K562 (cell line): ENCODE data around the gene PNPLA1. TPM values are rescaled to one million over a fixed set of nuclear protein-coding genes. Genes with fewer than 3 reads are reported as not detected.

Experiments
- ATAC-seq: fragments of 200-7000 bp; cut with Tn5 transposase; 3 replicates; pipeline ENCODE4 v1.9.1; 2020; ENCODE audit warnings: moderate library complexity
- BruUV-seq: library from RNA; stranded (reverse); fragments of 400-500 nt; replicated peaks from 2 replicates; lab custom pipeline; 2021; lab: Mats Ljungman, UMichigan
- CTCF ChIA-PET: fragments of 300-600 bp; formaldehyde crosslinking; extraction: SDS; loops from one replicate; lab custom pipeline; 2021; ENCODE audit warnings: low intra/inter-chr PET ratio; lab: Yijun Ruan, JAX
- POLR2A ChIA-PET: fragments of 300-600, 350-650 bp; sonication (Branson Sonifier 250); formaldehyde crosslinking; extraction: SDS; loops from one replicate; lab custom pipeline; 2021; ENCODE audit warnings: antibody characterized with exemption, inconsistent platforms; lab: Yijun Ruan, JAX
- DNase-seq, 4 experiments: peaks; one replicate each; pipeline versions ENCODE4 v3.0.0 to v3.0.0-alpha.2; 2011 to 2018; ENCODE audit warnings: low spot score in 3 of 4, mixed read lengths in 3 of 4; ENCODE audit errors: extremely low read depth in 1 of 4
- FAIRE-seq: peaks from 2 replicates; lab custom pipeline; 2011; peaks lifted over from hg19 to GRCh38; lab: Jason Lieb, UNC
- H2AFZ ChIP-seq: 2 replicates; pipeline ENCODE4 v1.6.0; 2011; ENCODE audit warnings: low read depth, low read length, control low read depth, inconsistent platforms
- H3K27ac ChIP-seq: fragments of 200-600 bp; 3 replicates; pipeline ENCODE4 v1.8.0; 2011; ENCODE audit warnings: low read depth, mild to moderate bottlenecking, control low read depth, inconsistent platforms, low read length, moderate library complexity, mixed read lengths; ENCODE audit errors: extremely low read depth
- H3K27me3 ChIP-seq, 2 experiments: fragments of 300-600 bp in 1 of 2; 2 replicates in 1 of 2; 3 replicates in 1 of 2; pipeline versions ENCODE4 v1.6.0 to v1.8.0; 2011; ENCODE audit warnings: inconsistent platforms in 2 of 2, low read length in 2 of 2, mild to moderate bottlenecking in 1 of 2, mixed read lengths in 1 of 2, moderate library complexity in 1 of 2; ENCODE audit not compliant: control insufficient read depth in 2 of 2, insufficient read depth in 2 of 2
- H3K36me3 ChIP-seq: fragments of 300-600 bp; 3 replicates; pipeline ENCODE4 v1.8.0; 2011; ENCODE audit warnings: mild to moderate bottlenecking, low read length, inconsistent platforms; ENCODE audit not compliant: control insufficient read depth, insufficient read depth
- H3K4me1 ChIP-seq, 2 experiments: fragments of 200-600 bp in 1 of 2; replicated peaks in 1 of 2; 2 replicates in 1 of 2; 3 replicates in 1 of 2; pipeline versions ENCODE4 v1.5.1 to v1.8.0; 2011; ENCODE audit warnings: inconsistent platforms in 2 of 2, low read length in 2 of 2, mild to moderate bottlenecking in 1 of 2, mixed read lengths in 1 of 2, moderate library complexity in 1 of 2; ENCODE audit not compliant: control insufficient read depth in 2 of 2, insufficient read depth in 2 of 2
- H3K4me2 ChIP-seq: 2 replicates; pipeline ENCODE4 v1.6.1; 2011; ENCODE audit warnings: low read length, control low read depth, inconsistent platforms, mixed read lengths; ENCODE audit not compliant: insufficient read depth
- H3K4me3 ChIP-seq: fragments of 200-600 bp; sonication (generic), shearing (Covaris generic); 2 replicates; pipeline ENCODE4 v1.5.1; 2016; ENCODE audit warnings: control low read depth, inconsistent platforms
- H3K79me2 ChIP-seq: fragments of 200-600 bp; 3 replicates; pipeline ENCODE4 v1.8.0; 2011; ENCODE audit warnings: low read length, inconsistent platforms; ENCODE audit not compliant: control insufficient read depth, insufficient read depth
- H3K9ac ChIP-seq, 2 experiments: 2 replicates each; pipeline versions ENCODE4 v1.6.0 to v1.6.1; 2011; ENCODE audit warnings: low read depth in 2 of 2, low read length in 2 of 2, control low read depth in 1 of 2, inconsistent platforms in 1 of 2, mild to moderate bottlenecking in 1 of 2, mixed read lengths in 1 of 2; ENCODE audit not compliant: insufficient read depth in 1 of 2
- H3K9me1 ChIP-seq: one replicate; pipeline ENCODE4 v1.6.0; 2011; ENCODE audit warnings: inconsistent platforms, mild to moderate bottlenecking, low read length, moderate library complexity; ENCODE audit not compliant: control insufficient read depth, insufficient read depth
- H3K9me3 ChIP-seq: replicated peaks from 2 replicates; pipeline ENCODE4 v1.5.1; 2011; ENCODE audit warnings: low read depth, low read length, inconsistent platforms; ENCODE audit not compliant: control insufficient read depth, insufficient read depth
- H4K20me1 ChIP-seq: replicated peaks from 2 replicates; pipeline ENCODE4 v1.6.1; 2011; ENCODE audit warnings: low read length, inconsistent platforms, mixed read lengths; ENCODE audit not compliant: control insufficient read depth, insufficient read depth
- CXXC5 ChIP-seq: fragments of 250-450 bp; sonication (Bioruptor Pico); IDR thresholded peaks from 2 replicates; pipeline ENCODE4 v1.8.0; 2022; ENCODE audit warnings: inconsistent platforms, mild to moderate bottlenecking, moderate library complexity
- HDAC2 ChIP-seq: fragments of 450-650 bp; IDR thresholded peaks from 2 replicates; pipeline ENCODE4 v1.6.1; 2016; ENCODE audit warnings: mild to moderate bottlenecking
- RAD51 ChIP-seq: fragments of 450-650 bp; IDR thresholded peaks from 2 replicates; pipeline ENCODE4 v1.7.1; 2016; ENCODE audit warnings: low read depth, mild to moderate bottlenecking, borderline replicate concordance
- TBL1XR1 ChIP-seq, 2 experiments: IDR thresholded peaks; 2 replicates each; pipeline ENCODE4 v1.6.1; 2012; ENCODE audit warnings: improper control_type of control experiment in 2 of 2, low read length in 2 of 2, mild to moderate bottlenecking in 1 of 2
- ZNF263 ChIP-seq: sonication (generic); formaldehyde crosslinking; IDR thresholded peaks from 2 replicates; pipeline ENCODE4 v1.8.0; 2022; ENCODE audit warnings: mild to moderate bottlenecking, missing genetic modification reagents, borderline replicate concordance
- WGBS: fragments of 100-300 bp; shearing (Covaris generic); methylation state at CpG from one replicate; pipeline ENCODE4 v1.1.6; 2016; ENCODE audit warnings: low coverage, mixed read lengths; ENCODE audit not compliant: insufficient coverage; ENCODE audit errors: missing lambda C conversion rate; 5-methylcytosine and 5-hydroxymethylcytosine counted together
- in situ Hi-C: fragments of 300-500 bp; cut with MboI; formaldehyde crosslinking; loops from 4 replicates; pipeline ENCODE4 v1.15.0; 2018; ENCODE audit warnings: inconsistent platforms, mixed read lengths
- intact Hi-C: fragments of 100-400 bp; cut with micrococcal nuclease; formaldehyde crosslinking; loops from 2 replicates; pipeline ENCODE4 v1.14.2; 2022
- polyA plus RNA-seq, 8 experiments: library from polyadenylated mRNA; depleted of rRNA in 4 of 8; stranded (reverse) in 5 of 8; unstranded in 3 of 8; fragments of >200 nt; fragmentation: Nextera tagmentation in 2 of 8; fragmentation: Illumina TruSeq in 1 of 8; extraction: Ambion mirVana in 2 of 8; extraction: Trizol in 1 of 8; gene quantifications; 2 replicates each; pipeline versions ENCODE4 v1.2.1 to v1.2.3, GENCODE V29; 2011 to 2014; ENCODE audit warnings: inconsistent platforms in 1 of 8, missing spikeins in 1 of 8
- total RNA-seq, 7 experiments: library from RNA; depleted of rRNA in 6 of 7; stranded (reverse); fragments of >200 nt in 6 of 7; fragmentation: Illumina TruSeq in 2 of 7; extraction: Trizol in 2 of 7; gene quantifications; 2 replicates each; pipeline versions ENCODE4 v1.2.1 to v1.2.3, GENCODE V29; 2011 to 2021; ENCODE audit warnings: low replicate concordance in 1 of 7
- TF ChIP-seq, protein P1 (sequence below), 2 experiments: fragments of 450-650 bp; IDR thresholded peaks; 2 replicates each; pipeline ENCODE4 v1.6.1; 2018; ENCODE audit warnings: mild to moderate bottlenecking in 2 of 2, low read depth in 1 of 2; ENCODE audit not compliant: partially characterized antibody in 2 of 2
- TF ChIP-seq, protein P2 (sequence below): fragments of 200-800 bp; sonication (Bioruptor generic); IDR thresholded peaks from 2 replicates; pipeline ENCODE4 v1.6.1; 2017; ENCODE audit warnings: missing genetic modification characterization, missing compliant biosample characterization

PNPLA1 gene
- total and polyA plus RNA-seq, 9 of the 15 experiments (the other 6 are each of a cell fraction or from before 2014, with no cell fraction given), result 0.04 to 0.27 (median 0.13) TPM; not detected in 2

DNA sequence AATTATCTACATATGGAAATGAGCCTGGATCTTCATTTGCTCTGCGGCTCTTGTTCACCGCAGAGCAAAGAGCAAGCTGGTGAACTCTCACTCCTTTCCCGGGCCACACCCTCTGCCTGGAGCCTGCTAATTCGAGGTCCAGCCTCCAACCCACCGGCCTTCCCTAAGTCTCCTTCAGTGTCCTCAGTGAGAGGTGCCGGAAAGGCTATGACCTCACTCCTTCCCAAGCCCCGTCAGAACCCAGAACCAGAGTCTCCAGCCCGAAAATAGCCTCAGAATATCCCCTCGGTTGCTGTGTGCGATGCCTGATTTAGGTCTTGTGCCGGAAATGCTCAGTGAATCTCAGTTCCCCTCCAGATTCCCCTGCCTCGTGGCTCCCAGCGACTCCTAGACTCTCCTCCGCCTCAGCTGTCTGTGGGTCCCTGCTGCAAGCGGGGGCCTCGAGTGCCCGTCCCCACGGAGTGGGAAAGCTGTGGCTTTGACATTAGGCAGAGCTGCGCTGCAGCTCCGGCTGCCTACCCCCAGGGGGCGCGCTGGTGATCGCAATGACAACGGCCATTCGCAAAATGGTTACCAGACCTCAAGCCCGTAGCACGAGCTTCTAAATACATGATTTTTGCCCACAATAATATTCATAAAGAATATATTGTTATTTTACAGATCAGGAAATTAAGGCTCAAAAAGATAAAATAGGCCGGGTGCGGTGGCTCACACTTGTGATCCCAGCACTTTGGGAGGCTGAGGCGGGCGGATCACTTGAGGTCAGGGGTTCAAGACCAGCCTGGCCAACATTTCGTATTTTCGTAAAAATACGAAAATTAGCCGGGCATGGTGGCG lies 71.0 kb downstream of the PNPLA1 start:
- ATAC-seq (peak; percentile 93), DNase-seq (peak; percentile 84 to 89 (median 86)), FAIRE-seq (peak; percentile 94)
- no peaks in the 10 kb centered on the region for H3K9me3 ChIP-seq
- intact Hi-C loops (loop anchor here (1.0 kb wide), 1 partner anchor 19 kb away; no protein-coding TSS in a partner anchor), in situ Hi-C loops (no loop called here)
- peak overlapping the region; percentile 24 to 89; a peak in 3 of 4 replicates for H3K9ac ChIP-seq
- no peaks in the 10 kb centered on the region for H3K9me1 ChIP-seq
- H3K36me3 ChIP-seq, result no peaks in the 10 kb centered on the region
- no TSS peak for BruUV-seq
- peaks cover 13 to 40% of the 10 kb centered on the region in 2 experiments; a peak in 4 of 5 replicates for H3K27me3 ChIP-seq
- POLR2A ChIA-PET, result interaction anchor here (0.6 to 2.2 kb wide), 8 partner anchors 8 to 255 kb away, joined by 3 to 20 read pairs (median 4); no protein-coding TSS in a partner anchor
- peak overlapping the region; percentile 90 for H2AFZ ChIP-seq
- no peaks in the 10 kb centered on the region for H3K79me2 ChIP-seq
- H4K20me1 ChIP-seq, result no peaks in the 10 kb centered on the region
- peaks cover 7 to 12% of the 10 kb centered on the region in 2 experiments; a peak in 4 of 5 replicates for H3K4me1 ChIP-seq
- no peak overlapping the region for H3K27ac ChIP-seq
- CTCF ChIA-PET, result interaction anchor here (1.0 to 2.1 kb wide), 2 partner anchors 20 to 340 kb away, joined by 3 to 21 read pairs; no protein-coding TSS in a partner anchor
- peak overlapping the region; percentile 80 for H3K4me2 ChIP-seq
- H3K4me3 ChIP-seq, result peak overlapping the region; percentile 15; the same call in 1 of the 2 replicates
- 7% methylated on average over 36 of the region's 36 CpGs for WGBS
- TF ChIP-seq TBL1XR1 (IDR thresholded peaks at IDR 0.05; ENCODE audit: low read length in 2 of 2) (0 out of 4 replicates have a peak, but pooled peaks of 1 of the 2 experiments have one; percentile 12), RAD51 (peak; percentile 38; the same call in 1 of the 2 replicates), CXXC5 (CRISPR knock-in tag) (peak; percentile 62), HDAC2 (0 out of 2 replicates have a peak, but pooled peaks have one; percentile 59), ZNF263 (CRISPR knock-in tag) (0 out of 2 replicates have a peak, but pooled peaks have one; percentile 8)
- TF ChIP-seq, protein P1, sequence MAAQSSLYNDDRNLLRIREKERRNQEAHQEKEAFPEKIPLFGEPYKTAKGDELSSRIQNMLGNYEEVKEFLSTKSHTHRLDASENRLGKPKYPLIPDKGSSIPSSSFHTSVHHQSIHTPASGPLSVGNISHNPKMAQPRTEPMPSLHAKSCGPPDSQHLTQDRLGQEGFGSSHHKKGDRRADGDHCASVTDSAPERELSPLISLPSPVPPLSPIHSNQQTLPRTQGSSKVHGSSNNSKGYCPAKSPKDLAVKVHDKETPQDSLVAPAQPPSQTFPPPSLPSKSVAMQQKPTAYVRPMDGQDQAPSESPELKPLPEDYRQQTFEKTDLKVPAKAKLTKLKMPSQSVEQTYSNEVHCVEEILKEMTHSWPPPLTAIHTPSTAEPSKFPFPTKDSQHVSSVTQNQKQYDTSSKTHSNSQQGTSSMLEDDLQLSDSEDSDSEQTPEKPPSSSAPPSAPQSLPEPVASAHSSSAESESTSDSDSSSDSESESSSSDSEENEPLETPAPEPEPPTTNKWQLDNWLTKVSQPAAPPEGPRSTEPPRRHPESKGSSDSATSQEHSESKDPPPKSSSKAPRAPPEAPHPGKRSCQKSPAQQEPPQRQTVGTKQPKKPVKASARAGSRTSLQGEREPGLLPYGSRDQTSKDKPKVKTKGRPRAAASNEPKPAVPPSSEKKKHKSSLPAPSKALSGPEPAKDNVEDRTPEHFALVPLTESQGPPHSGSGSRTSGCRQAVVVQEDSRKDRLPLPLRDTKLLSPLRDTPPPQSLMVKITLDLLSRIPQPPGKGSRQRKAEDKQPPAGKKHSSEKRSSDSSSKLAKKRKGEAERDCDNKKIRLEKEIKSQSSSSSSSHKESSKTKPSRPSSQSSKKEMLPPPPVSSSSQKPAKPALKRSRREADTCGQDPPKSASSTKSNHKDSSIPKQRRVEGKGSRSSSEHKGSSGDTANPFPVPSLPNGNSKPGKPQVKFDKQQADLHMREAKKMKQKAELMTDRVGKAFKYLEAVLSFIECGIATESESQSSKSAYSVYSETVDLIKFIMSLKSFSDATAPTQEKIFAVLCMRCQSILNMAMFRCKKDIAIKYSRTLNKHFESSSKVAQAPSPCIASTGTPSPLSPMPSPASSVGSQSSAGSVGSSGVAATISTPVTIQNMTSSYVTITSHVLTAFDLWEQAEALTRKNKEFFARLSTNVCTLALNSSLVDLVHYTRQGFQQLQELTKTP (IDR thresholded peaks at IDR 0.05; ENCODE audit: low read depth in 1 of 2, partially characterized antibody in 2 of 2), result peak; percentile 45 to 59
- TF ChIP-seq, protein P2, sequence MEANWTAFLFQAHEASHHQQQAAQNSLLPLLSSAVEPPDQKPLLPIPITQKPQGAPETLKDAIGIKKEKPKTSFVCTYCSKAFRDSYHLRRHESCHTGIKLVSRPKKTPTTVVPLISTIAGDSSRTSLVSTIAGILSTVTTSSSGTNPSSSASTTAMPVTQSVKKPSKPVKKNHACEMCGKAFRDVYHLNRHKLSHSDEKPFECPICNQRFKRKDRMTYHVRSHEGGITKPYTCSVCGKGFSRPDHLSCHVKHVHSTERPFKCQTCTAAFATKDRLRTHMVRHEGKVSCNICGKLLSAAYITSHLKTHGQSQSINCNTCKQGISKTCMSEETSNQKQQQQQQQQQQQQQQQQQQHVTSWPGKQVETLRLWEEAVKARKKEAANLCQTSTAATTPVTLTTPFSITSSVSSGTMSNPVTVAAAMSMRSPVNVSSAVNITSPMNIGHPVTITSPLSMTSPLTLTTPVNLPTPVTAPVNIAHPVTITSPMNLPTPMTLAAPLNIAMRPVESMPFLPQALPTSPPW, result no peak
